CD4-positive, alpha-beta T cell treated with Interleukin-1 beta for 1 hour (primary cell): ENCODE data around the gene SLC39A10.
A peak's percentile ranks its signal among the peaks of the same experiment; 100 is the strongest.
"Not testable (repeated sequence)": the region's sequence is repeated elsewhere in the genome, so short reads cannot be mapped to it uniquely, and the experiment has no call there.

Experiments used
- DNase-seq, 2 donors: peaks; one replicate each; pipeline ENCODE4 v3.0.0-alpha.2; 2020 to 2022

The SLC39A10 gene

GRCh38 chr2:195647302-195647701 is 9.7 kb upstream of the SLC39A10 start:
- DNase-seq, result no peak

- DNase-seq, result not testable (repeated sequence)
Measured at GRCh38 chr2:195648370-195648769, 8.7 kb upstream of the SLC39A10 start.

- peak in 1 of 2 donors; percentile 15 for DNase-seq
Measured at GRCh38 chr2:195648787-195649186, 8.2 kb upstream of the SLC39A10 start.

- no peak for DNase-seq
Measured at GRCh38 chr2:195649629-195650190, 7.3 kb upstream of the SLC39A10 start.

- no peak for DNase-seq
Measured at GRCh38 chr2:195651046-195651445, 6.0 kb upstream of the SLC39A10 start.

GRCh38 chr2:195652911-195653310 is 4.1 kb upstream of the SLC39A10 start:
- no peak for DNase-seq

GRCh38 chr2:195656161-195656858 is 716 bp upstream of the SLC39A10 start:
- no peak for DNase-seq

GRCh38 chr2:195657634-195658540 is 861 bp downstream of the SLC39A10 start:
- peak; percentile 79 to 86 for DNase-seq

- DNase-seq, result peak in 1 of 2 donors; percentile 54
Measured at GRCh38 chr2:195658541-195658890, 1.5 kb downstream of the SLC39A10 start.

GRCh38 chr2:195659114-195659513 is 2.1 kb downstream of the SLC39A10 start:
- DNase-seq, result peak in 1 of 2 donors; percentile 76

- DNase-seq, result peak; percentile 70 to 85
Measured at GRCh38 chr2:195659982-195660890, 3.2 kb downstream of the SLC39A10 start.

GRCh38 chr2:195662138-195662537 is 5.1 kb downstream of the SLC39A10 start:
- DNase-seq, result no peak

- DNase-seq, result no peak
Measured at GRCh38 chr2:195663007-195663406, 6.0 kb downstream of the SLC39A10 start.

- DNase-seq, result no peak
Measured at GRCh38 chr2:195664528-195664927, 7.5 kb downstream of the SLC39A10 start.

- not testable (repeated sequence) for DNase-seq
Measured at GRCh38 chr2:195665153-195665552, 8.1 kb downstream of the SLC39A10 start.

- no peak for DNase-seq
Measured at GRCh38 chr2:195666113-195666712, 9.2 kb downstream of the SLC39A10 start.

- no peak for DNase-seq
Measured at GRCh38 chr2:195667974-195668373, 10.9 kb downstream of the SLC39A10 start.

- DNase-seq, result no peak
Measured at GRCh38 chr2:195670191-195670590, 13.2 kb downstream of the SLC39A10 start.

GRCh38 chr2:195671563-195671962 is 14.5 kb downstream of the SLC39A10 start:
- DNase-seq, result no peak

GRCh38 chr2:195672674-195673073 is 15.6 kb downstream of the SLC39A10 start:
- DNase-seq, result no peak

GRCh38 chr2:195674491-195675221 is 17.6 kb downstream of the SLC39A10 start:
- DNase-seq, result no peak
